Kidney tubule cell (primary cell): ENCODE data around the gene C4orf33.

Experiments used
- DNase-seq: peaks from one replicate; pipeline ENCODE4 v3.0.0-alpha.2; 2018; ENCODE audit warnings: low spot score

The C4orf33 gene

GRCh38 chr4:129129143-129129542 is 33.2 kb downstream of the C4orf33 start:
- DNase-seq, result no peak

GRCh38 chr4:129131343-129131742 is 35.4 kb downstream of the C4orf33 start:
- DNase-seq, result no peak

- no peak for DNase-seq
Observed at GRCh38 chr4:129136433-129136832, 40.5 kb downstream of the C4orf33 start.

GRCh38 chr4:129138810-129139496 is 43.0 kb downstream of the C4orf33 start:
- peak; percentile 59 for DNase-seq

GRCh38 chr4:129140521-129140920 is 44.6 kb downstream of the C4orf33 start:
- no peak for DNase-seq

- no peak for DNase-seq
Observed at GRCh38 chr4:129143359-129143758, 47.4 kb downstream of the C4orf33 start.

- no peak for DNase-seq
Observed at GRCh38 chr4:129144755-129145206, 48.8 kb downstream of the C4orf33 start.

GRCh38 chr4:129145222-129145730 is 49.3 kb downstream of the C4orf33 start:
- DNase-seq, result no peak

- no peak for DNase-seq
Observed at GRCh38 chr4:129146639-129147038, 50.7 kb downstream of the C4orf33 start.

GRCh38 chr4:129148892-129149291 is 52.9 kb downstream of the C4orf33 start:
- no peak for DNase-seq

- no peak for DNase-seq
Observed at GRCh38 chr4:129149906-129150305, 54.0 kb downstream of the C4orf33 start.

GRCh38 chr4:129152350-129152749 is 56.4 kb downstream of the C4orf33 start:
- DNase-seq, result no peak

- no peak for DNase-seq
Observed at GRCh38 chr4:129153700-129154099, 57.7 kb downstream of the C4orf33 start.

GRCh38 chr4:129162450-129162849 is 66.5 kb downstream of the C4orf33 start:
- no peak for DNase-seq

GRCh38 chr4:129163427-129163826 is 67.5 kb downstream of the C4orf33 start:
- no peak for DNase-seq

- no peak for DNase-seq
Observed at GRCh38 chr4:129164243-129164642, 68.3 kb downstream of the C4orf33 start.
